VCaP (cell line): ENCODE measurements around the gene FKBP5.
A peak's percentile ranks its signal among the peaks of the same experiment; 100 is the strongest.

Source experiments
- H3K27ac ChIP-seq: fragments of 450-650 bp; 2 replicates; pipeline ENCODE4 v1.5.1; 2017
- TF ChIP-seq, protein P1 (sequence below): fragments of 450-650 bp; conservative IDR thresholded peaks from 2 replicates; pipeline ENCODE4 v1.5.1; 2017; ENCODE audit warnings: mild to moderate bottlenecking, moderate library complexity

Gene FKBP5

DNA sequence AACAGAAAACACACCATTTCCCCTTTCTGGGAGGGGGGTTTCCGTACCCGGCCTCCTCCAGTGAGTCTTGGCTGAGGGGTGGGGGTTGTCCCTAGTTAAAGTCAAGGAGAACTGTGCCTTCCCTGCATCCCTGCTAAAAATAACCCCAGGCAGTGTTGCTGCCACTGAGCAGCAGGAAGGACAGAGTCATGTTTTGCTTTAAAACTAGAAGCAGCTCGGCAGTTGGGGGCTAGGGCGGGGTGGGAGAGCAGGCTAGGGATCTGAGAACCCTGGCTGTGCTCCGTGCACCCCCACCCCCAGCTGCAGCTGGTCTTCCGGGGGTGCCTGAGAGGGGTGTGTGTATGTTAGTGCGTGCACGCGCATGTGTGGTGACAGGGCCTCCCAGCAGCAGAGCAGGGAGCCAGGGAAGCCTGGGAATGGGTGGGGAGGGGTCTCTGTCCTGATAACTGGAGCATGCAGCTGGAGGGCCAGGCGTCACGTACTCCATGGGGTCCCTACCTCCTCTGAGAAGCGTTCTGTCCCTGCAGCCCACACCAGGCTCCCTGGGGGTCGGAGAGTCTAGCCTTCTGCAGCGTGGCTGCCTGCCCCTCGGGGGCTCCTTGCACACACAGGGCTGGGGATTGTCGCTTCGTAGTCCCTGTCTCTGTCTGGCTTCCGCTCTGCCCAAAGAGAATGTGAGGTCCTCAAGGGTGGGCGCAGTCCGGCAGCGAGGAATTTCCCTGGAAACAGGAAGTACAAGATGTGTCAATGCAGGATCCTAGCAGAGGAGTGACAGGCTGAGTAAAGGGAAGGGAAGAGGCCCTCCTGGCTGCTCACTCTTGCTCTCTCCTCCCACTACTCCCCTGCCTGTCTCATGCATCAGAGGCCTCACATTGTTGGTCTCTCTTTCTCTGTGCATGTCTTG lies 31.4 kb upstream of the FKBP5 start:
- H3K27ac ChIP-seq = peak overlapping the region; percentile 14; the same call in 1 of the 2 replicates
- TF ChIP-seq, protein P1, sequence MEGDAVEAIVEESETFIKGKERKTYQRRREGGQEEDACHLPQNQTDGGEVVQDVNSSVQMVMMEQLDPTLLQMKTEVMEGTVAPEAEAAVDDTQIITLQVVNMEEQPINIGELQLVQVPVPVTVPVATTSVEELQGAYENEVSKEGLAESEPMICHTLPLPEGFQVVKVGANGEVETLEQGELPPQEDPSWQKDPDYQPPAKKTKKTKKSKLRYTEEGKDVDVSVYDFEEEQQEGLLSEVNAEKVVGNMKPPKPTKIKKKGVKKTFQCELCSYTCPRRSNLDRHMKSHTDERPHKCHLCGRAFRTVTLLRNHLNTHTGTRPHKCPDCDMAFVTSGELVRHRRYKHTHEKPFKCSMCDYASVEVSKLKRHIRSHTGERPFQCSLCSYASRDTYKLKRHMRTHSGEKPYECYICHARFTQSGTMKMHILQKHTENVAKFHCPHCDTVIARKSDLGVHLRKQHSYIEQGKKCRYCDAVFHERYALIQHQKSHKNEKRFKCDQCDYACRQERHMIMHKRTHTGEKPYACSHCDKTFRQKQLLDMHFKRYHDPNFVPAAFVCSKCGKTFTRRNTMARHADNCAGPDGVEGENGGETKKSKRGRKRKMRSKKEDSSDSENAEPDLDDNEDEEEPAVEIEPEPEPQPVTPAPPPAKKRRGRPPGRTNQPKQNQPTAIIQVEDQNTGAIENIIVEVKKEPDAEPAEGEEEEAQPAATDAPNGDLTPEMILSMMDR = no peak

DNA sequence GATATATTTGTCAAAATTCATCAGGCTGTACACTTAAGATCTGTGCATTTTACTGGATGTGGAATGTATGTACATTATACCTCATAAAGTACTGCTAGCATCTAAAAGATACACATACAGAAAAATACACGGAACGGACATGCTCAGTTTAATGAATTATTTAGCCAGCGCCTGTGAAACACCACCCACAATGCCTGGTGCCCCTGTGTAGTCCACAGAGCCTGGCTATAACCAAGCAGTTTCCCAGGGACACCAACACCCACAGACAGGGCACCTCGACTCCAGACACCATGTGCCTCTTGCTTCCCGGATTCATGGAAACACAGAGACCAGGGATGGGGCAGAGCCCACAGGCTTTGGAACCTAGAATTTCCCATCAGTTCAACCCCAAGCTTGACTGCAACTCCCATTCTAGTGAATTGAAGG lies 30.7 kb upstream of the FKBP5 start:
- H3K27ac ChIP-seq = 0 out of 2 replicates have a peak overlapping the region, but pooled peaks have one; percentile 14
- TF ChIP-seq, protein P1 = no peak

DNA sequence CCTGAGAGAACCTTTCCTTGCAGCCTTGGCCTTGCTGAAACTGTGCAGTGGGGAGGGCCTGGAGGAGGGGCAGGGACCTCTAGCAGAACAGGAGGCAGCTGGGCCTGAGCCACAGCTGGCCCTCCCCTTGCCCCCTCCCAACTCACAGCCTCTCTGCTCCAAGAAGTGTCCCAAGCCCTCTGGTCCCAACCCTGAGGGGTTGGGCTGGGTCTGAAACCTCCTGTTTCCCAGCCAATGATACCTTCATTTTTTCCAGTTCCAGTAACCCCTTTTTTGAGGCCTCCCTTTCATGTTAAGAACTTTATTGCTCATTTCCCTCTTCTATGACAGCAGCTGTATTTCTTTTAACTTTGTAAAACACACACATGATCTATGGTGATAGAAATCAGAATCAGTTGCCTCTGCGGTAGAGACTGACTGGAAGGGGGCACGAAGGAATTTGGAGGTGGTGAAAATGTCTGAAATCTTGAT lies 30.2 kb upstream of the FKBP5 start:
- TF ChIP-seq, protein P1 = no peak
- 0 out of 2 replicates have a peak overlapping the region, but pooled peaks have one; percentile 14 for H3K27ac ChIP-seq

DNA sequence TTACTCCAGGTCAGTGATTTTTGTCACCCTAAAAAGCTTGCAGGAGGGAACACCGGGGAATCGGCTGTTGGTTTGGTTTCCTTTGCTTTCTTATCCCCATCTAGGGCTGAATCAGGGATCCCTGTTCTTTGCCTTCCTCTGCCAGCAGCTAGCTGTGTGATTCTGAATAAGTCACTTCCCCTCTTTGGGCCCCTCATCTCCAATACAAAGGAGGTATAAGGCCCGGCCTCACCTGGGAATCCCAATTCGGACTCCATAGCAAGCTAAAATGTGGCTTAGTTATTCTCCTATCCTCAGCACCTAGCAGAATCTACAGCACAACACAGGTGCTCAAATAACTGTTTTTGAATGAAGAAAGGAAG lies 29.6 kb upstream of the FKBP5 start:
- TF ChIP-seq, protein P1 = no peak
- no peak overlapping the region for H3K27ac ChIP-seq

DNA sequence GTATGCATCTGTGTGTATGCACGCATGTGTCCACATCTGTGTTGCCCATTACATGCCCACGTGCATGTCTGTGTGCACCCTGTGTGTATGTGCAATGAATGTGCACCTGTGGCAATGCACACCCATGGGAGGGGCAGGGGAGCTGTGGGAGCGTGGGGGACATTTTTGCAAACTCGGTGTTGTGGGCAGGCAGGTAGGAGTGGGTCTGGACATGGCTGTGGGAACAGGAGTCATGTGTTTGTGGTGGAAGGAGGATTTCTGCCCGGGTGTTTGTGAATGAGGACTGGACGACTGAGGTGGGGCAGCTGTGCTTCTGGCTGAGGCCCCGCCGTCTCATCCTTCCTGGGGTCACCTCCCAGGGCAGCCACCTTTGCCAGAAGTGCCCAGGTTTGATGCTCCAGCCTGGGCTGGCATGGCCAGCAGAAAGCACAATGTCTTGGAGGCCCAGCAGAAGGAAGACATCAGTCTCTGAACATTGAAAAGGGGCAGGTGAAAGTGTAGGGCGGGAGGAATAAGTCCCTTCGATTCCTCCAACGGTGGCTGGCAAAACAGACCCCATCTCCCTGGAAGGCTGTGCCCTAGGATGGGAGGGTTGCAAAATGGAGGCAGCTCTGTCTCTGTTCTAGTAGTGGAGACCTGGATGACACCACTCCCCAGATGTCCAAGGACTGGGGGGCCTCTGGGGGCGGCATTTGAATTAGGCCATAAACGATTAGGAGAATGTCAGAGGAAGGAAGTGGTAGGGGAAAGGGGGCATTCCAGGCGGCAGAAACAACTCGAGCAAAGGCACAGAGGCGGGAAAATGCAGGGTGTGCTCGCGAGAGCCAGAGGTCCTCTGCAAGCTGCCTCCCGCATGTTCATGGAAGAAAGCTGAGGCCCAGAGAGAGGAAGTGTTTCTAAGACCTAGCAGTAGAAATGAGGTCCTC lies 29.0 kb upstream of the FKBP5 start:
- TF ChIP-seq, protein P1 = no peak
- H3K27ac ChIP-seq = no peak overlapping the region

DNA sequence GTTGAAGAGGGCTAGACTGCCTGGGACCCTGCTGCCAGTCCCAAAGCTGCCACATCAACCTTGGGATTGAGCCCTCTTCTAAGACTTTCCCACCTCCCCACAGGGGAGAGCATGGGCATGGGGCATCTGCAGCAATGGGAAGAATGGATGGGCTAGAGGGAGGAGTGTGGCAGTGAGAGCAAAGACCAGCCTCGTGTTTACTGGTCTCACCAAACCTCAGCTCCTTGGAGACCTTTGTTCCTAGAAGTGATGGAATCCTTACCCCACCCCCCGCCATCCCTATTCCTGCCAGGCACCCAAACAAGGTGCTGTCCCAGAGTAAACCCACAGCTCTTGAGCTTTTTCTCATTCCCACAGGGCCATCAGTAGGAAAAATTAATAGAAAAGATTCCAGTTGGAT lies 28.1 kb upstream of the FKBP5 start:
- H3K27ac ChIP-seq = no peak overlapping the region
- TF ChIP-seq, protein P1 = no peak
